Measurements from ENCODE around the gene TPRG1.

- TF ChIP-seq EZH2 (IDR thresholded peaks at IDR 0.05; ENCODE audit: borderline replicate concordance, low read depth, low read length, poor library complexity, severe bottlenecking) (no peak), CTCF (conservative IDR thresholded peaks at IDR 0.05; ENCODE audit: low read depth, low read length) (no peak)
Measured at GRCh38 chr3:189339996-189340395, 168.2 kb downstream of the TPRG1 start.

Data from A673 (cell line).